Posterior vena cava (tissue), 2 donors: ENCODE data around the gene CGRRF1. TPM values are rescaled to one million over a fixed set of nuclear protein-coding genes. Genes with fewer than 3 reads are reported as not detected.

Experiments used
- DNase-seq: peaks from one replicate; pipeline ENCODE4 v3.0.0-alpha.2; 2020; ENCODE audit warnings: low spot score
- intact Hi-C, 2 donors: fragments of 100-400 bp; cut with DNase I; formaldehyde crosslinking; loops; one replicate each; pipeline versions ENCODE4 v1.14.1 to v1.14.2; 2022 to 2023
- total RNA-seq, 2 donors: library from RNA; stranded (reverse); fragmentation: NEBNext Ultra II Directional; extraction: Animal tissue kit (Norgen Biotek cat#: 25700); gene quantifications; one replicate each; pipeline ENCODE4 v1.2.1, GENCODE V29; 2021
- donor health status: DM: yes; HTN: yes; CAD: no.
- donor health status: DM: yes; HTN: yes; CAD: no.

Gene CGRRF1
- total RNA-seq, 2 donors from 2014 or later = 27.5 to 32.6 TPM

- DNase-seq = no peak
- intact Hi-C loops = no loop called here
These were observed 23.4 kb downstream of the CGRRF1 start for GRCh38 chr14:54533100-54533499.

- DNase-seq = no peak
- intact Hi-C loops = no loop called here
These were observed 25.4 kb downstream of the CGRRF1 start for GRCh38 chr14:54535126-54535525.

- DNase-seq = no peak
- intact Hi-C loops = no loop called here
These were observed 25.9 kb downstream of the CGRRF1 start for GRCh38 chr14:54535646-54536045.

GRCh38 chr14:54537651-54538050, 27.9 kb downstream of the CGRRF1 start:
- intact Hi-C loops = no loop called here
- no peak for DNase-seq

- intact Hi-C loops = no loop called here
- DNase-seq = no peak
These were observed 28.3 kb downstream of the CGRRF1 start for GRCh38 chr14:54538055-54538454.

GRCh38 chr14:54547583-54547982, 37.9 kb downstream of the CGRRF1 start:
- intact Hi-C loops = no loop called here
- DNase-seq = no peak

GRCh38 chr14:54548491-54548890, 38.8 kb downstream of the CGRRF1 start:
- intact Hi-C loops = no loop called here
- no peak for DNase-seq

- no peak for DNase-seq
- intact Hi-C loops = loop anchor here in 1 of 2 donors (10.0 kb wide), 1 partner anchor 255 kb away; no protein-coding TSS in a partner anchor
These were observed 40.2 kb downstream of the CGRRF1 start for GRCh38 chr14:54549862-54550261.

- no peak for DNase-seq
- intact Hi-C loops = loop anchor here in 1 of 2 donors (10.0 kb wide), 1 partner anchor 254 kb away; no protein-coding TSS in a partner anchor
These were observed 40.8 kb downstream of the CGRRF1 start for GRCh38 chr14:54550514-54550913.

- intact Hi-C loops = loop anchor here in 1 of 2 donors (10.0 kb wide), 1 partner anchor 250 kb away; no protein-coding TSS in a partner anchor
- DNase-seq = no peak
These were observed 44.7 kb downstream of the CGRRF1 start for GRCh38 chr14:54554401-54554800.

- no peak for DNase-seq
- intact Hi-C loops = loop anchor here in 1 of 2 donors (10.0 kb wide), 1 partner anchor 249 kb away; no protein-coding TSS in a partner anchor
These were observed 45.9 kb downstream of the CGRRF1 start for GRCh38 chr14:54555651-54556050.

GRCh38 chr14:54556535-54556934, 46.8 kb downstream of the CGRRF1 start:
- DNase-seq = no peak
- intact Hi-C loops = loop anchor here in 1 of 2 donors (10.0 kb wide), 1 partner anchor 248 kb away; no protein-coding TSS in a partner anchor

GRCh38 chr14:54562334-54562733, 52.6 kb downstream of the CGRRF1 start:
- DNase-seq = no peak
- intact Hi-C loops = no loop called here

GRCh38 chr14:54564071-54564867, 54.6 kb downstream of the CGRRF1 start:
- no peak for DNase-seq
- intact Hi-C loops = loop anchor here in 1 of 2 donors (2.0 kb wide), 1 partner anchor 211 kb away; no protein-coding TSS in a partner anchor

- DNase-seq = peak; percentile 90
- intact Hi-C loops = loop anchor here (2.0 to 5.0 kb wide), 2 partner anchors 122 to 210 kb away; no protein-coding TSS in a partner anchor
These were observed 55.4 kb downstream of the CGRRF1 start for GRCh38 chr14:54564868-54565784.

- intact Hi-C loops = loop anchor here (2.0 to 5.0 kb wide), 2 partner anchors 121 to 209 kb away; no protein-coding TSS in a partner anchor
- peak; percentile 98 for DNase-seq
These were observed 56.2 kb downstream of the CGRRF1 start for GRCh38 chr14:54565785-54566409.

- intact Hi-C loops = loop anchor here in 1 of 2 donors (5.0 kb wide), 1 partner anchor 121 kb away; no protein-coding TSS in a partner anchor
- DNase-seq = peak; percentile 94
These were observed 56.9 kb downstream of the CGRRF1 start, which contains the start of gene SAMD4A for GRCh38 chr14:54566410-54567223. TSS of gene SAMD4A (plus strand) at chr14:54567128. CDS start at chr14:54567917, 789 bp downstream.

- DNase-seq = peak; percentile 86
- intact Hi-C loops = loop anchor here in 1 of 2 donors (5.0 kb wide), 1 partner anchor 120 kb away; no protein-coding TSS in a partner anchor
These were observed 57.5 kb downstream of the CGRRF1 start for GRCh38 chr14:54567224-54567638.
